ENCODE measurements around the gene KIFAP3. TPM values are rescaled to one million over a fixed set of nuclear protein-coding genes. Genes with fewer than 3 reads are reported as not detected.
"Not testable (repeated sequence)": the region's sequence is repeated elsewhere in the genome, so short reads cannot be mapped to it uniquely, and the experiment has no call there.

Gene KIFAP3
- total and polyA plus RNA-seq, 7 donors, result 14.4 to 36.7 (median 28.1) TPM

DNA sequence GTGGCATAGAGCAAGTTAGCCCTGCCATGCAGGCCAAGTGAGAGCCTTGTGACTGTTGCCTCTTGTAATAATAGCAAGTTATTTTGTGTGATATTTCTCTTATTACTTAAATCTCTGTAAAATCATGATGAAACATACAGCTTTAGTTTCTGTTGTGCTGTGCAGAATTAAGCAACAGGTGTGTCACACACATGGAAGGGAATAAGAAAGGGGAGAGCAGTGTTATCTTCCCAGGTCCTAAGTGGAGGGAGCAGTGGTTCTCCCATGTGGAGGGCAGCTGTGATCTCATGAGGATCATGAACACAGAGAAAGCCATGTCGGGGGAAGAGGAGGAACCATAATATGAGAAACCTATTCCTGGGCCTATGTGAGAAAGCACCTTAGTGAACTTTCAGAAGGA lies 155.6 kb downstream of the KIFAP3 start:
- TF ChIP-seq POLR2A (IDR thresholded peaks at IDR 0.05) (no peak), EP300 (IDR thresholded peaks at IDR 0.05) (no peak), CTCF (IDR thresholded peaks at IDR 0.05) (no peak), POLR2AphosphoS5 (IDR thresholded peaks at IDR 0.05) (no peak)
- WGBS, 2 donors, result 90% methylated on average over 1 of the region's 1 CpG
- no peak for DNase-seq
- Histone ChIP-seq H3K27me3 (no peaks in the 10 kb centered on the region), H3K27ac (no peak overlapping the region), H3K4me3 (no peak overlapping the region), H3K9me3 (no peaks in the 10 kb centered on the region), H3K36me3 (peaks cover 0 to 24% (median 0%) of the 10 kb centered on the region in 4 donors), H3K4me1 (no peaks in the 10 kb centered on the region)
- intact Hi-C loops (cut with DNase I), result no loop called here

- H3K9me3 ChIP-seq; H3K27ac ChIP-seq; H3K27me3 ChIP-seq; intact Hi-C loops (cut with DNase I); DNase-seq; H3K4me1 ChIP-seq; H3K4me3 ChIP-seq: not testable (repeated sequence)
- H3K36me3 ChIP-seq, result peaks cover 0 to 24% (median 0%) of the 10 kb centered on the region in 4 donors
- 92 to 94% methylated on average over 9 of the region's 9 CpGs for WGBS, 2 donors
Observed at GRCh38 chr1:169918220-169918619, 156.3 kb downstream of the KIFAP3 start.

DNA sequence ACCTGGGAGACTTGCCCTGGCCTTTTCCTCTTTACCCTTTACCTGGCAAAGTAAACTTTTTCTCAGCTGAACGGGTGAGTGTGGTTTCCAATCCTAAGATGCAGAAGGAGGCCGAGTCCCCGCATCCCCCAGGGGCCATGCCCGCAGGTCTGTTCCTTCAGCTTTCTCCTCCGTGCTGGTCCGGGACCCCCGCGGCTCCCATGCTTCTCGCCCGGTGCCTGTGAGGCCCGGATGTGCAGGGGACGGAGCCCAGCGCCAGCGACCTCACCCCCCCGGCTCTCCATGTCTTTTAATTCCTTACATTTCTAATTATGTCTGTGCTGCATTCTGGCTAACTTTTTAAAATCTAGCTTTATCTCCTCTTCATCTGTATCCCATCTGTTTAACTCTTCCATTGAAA lies 159.3 kb downstream of the KIFAP3 start:
- Histone ChIP-seq H3K9me3 (no peaks in the 10 kb centered on the region), H3K36me3 (peaks cover 0 to 9% (median 0%) of the 10 kb centered on the region in 4 donors), H3K27ac (no peak overlapping the region), H3K27me3 (no peaks in the 10 kb centered on the region), H3K4me3 (no peak overlapping the region), H3K4me1 (no peaks in the 10 kb centered on the region)
- intact Hi-C loops (cut with DNase I), result no loop called here
- DNase-seq, result no peak
- TF ChIP-seq POLR2AphosphoS5 (IDR thresholded peaks at IDR 0.05), result no peak
- no peak for TF ChIP-seq EP300 (IDR thresholded peaks at IDR 0.05)
- TF ChIP-seq POLR2A (IDR thresholded peaks at IDR 0.05), result no peak
- no peak for TF ChIP-seq CTCF (IDR thresholded peaks at IDR 0.05)
- WGBS, 2 donors, result 78 to 87% methylated on average over 15 of the region's 15 CpGs

- peaks cover 0 to 3% (median 0%) of the 10 kb centered on the region in 4 donors for H3K36me3 ChIP-seq
- no peaks in the 10 kb centered on the region for H3K9me3 ChIP-seq
- 25 to 53% methylated on average over 3 of the region's 3 CpGs for WGBS, 2 donors
- TF ChIP-seq EP300 (IDR thresholded peaks at IDR 0.05) (no peak), POLR2A (IDR thresholded peaks at IDR 0.05) (no peak), POLR2AphosphoS5 (IDR thresholded peaks at IDR 0.05) (no peak), CTCF (IDR thresholded peaks at IDR 0.05) (no peak)
- DNase-seq, result no peak
- H3K4me1 ChIP-seq, result no peaks in the 10 kb centered on the region
- intact Hi-C loops (cut with DNase I), result no loop called here
- no peak overlapping the region for H3K4me3 ChIP-seq
- H3K27me3 ChIP-seq, result no peaks in the 10 kb centered on the region
- H3K27ac ChIP-seq, result no peak overlapping the region
Observed at GRCh38 chr1:169914531-169914930, 160.0 kb downstream of the KIFAP3 start.

DNA sequence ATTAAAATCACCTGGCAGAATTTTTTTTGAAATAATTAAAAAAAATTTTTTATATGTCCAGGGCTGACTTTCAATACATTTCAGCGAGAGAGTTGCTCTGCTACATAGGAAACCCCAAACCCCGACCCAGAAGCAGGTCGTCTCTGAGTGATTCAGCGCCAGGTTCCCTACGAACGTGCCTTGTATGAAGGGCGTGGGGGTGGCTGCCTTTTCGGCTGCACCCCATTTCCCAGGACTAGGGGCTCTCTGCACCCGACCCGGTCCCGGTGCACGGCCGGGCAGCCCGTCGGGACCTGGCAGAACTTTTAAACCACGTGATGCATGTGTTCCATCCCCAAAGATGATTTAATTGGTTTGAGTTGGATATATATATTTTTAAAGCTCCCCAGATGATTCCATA lies 165.0 kb downstream of the KIFAP3 start:
- H3K4me3 ChIP-seq, result no peak overlapping the region
- 92 to 96% methylated on average over 16 of the region's 16 CpGs for WGBS, 2 donors
- no peak for TF ChIP-seq CTCF (IDR thresholded peaks at IDR 0.05)

More for the DNA sequence above, 165.0 kb downstream of the KIFAP3 start:
- no peak overlapping the region for H3K27ac ChIP-seq
- no peaks in the 10 kb centered on the region for H3K27me3 ChIP-seq
- no peaks in the 10 kb centered on the region for H3K4me1 ChIP-seq
- H3K36me3 ChIP-seq, result no peaks in the 10 kb centered on the region
- intact Hi-C loops (cut with DNase I), result no loop called here
- no peaks in the 10 kb centered on the region for H3K9me3 ChIP-seq
- no peak for DNase-seq
